ENCODE data around the gene MIER2.

The MIER2 gene

DNA sequence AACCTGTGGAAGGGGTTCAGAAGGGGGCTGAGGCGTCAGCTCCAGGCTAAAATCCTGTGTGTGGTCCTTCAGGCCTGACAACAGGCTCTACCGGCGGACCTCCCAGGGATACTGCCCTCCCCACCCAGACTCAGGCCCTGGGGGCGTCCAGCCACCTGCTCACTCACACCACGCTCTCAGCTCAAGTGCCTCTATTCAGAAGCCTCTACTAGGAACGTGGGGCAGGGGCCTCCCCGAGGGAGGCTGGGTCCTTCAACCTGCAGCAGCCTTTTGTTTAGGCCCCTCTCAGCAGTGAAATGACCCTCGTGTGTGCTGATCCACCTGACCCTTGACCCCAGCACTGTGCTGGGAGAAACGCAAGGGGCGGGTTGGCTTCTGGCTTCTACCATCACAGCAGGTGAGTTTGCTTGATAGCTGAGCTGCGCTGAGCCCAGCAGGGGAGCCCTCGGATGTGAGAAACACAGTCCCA, 64.0 kb downstream of the MIER2 start:
- TF ChIP-seq FOXA1 (IDR thresholded peaks at IDR 0.05) (no peak), SP1 (IDR thresholded peaks at IDR 0.05) (no peak)
- ChIA-PET POLR2A (no interaction called here), CTCF (no interaction called here)
- no peak for DNase-seq (ENCODE audit: extremely low spot score)

DNA sequence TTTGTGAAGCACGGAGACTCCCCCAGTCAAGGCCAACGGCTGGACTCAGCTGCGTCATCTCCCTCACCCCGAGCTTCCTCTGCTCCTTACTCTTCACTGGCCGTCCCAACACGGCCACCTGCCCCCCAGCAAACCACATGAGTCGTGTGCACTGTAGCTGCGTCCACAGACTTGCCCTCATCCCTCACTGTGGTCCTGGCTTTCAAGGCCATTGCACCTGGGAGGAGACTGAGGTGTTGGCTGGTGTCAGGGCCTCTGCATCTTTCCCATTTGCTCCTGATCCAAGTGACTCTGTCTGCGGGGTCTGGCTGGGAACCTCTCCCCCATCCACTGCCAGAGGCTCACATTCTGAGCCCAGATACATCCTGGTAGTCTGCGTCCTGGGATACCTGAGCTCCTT, 64.9 kb downstream of the MIER2 start:
- ChIA-PET CTCF (interaction anchor here (0.9 kb wide), 1 partner anchor 12 kb away, joined by 3 read pairs; no protein-coding TSS in a partner anchor), POLR2A (no interaction called here)
- TF ChIP-seq CTBP1 (IDR thresholded peaks at IDR 0.05; ENCODE audit: borderline replicate concordance): no peak
- no peak for TF ChIP-seq TARDBP (IDR thresholded peaks at IDR 0.05)
- TF ChIP-seq FOXA1 (IDR thresholded peaks at IDR 0.05): no peak
- TF ChIP-seq FOXM1 (IDR thresholded peaks at IDR 0.05; ENCODE audit: borderline replicate concordance): no peak
- TF ChIP-seq SP1 (IDR thresholded peaks at IDR 0.05): no peak
- no peak for TF ChIP-seq FOXK2 (IDR thresholded peaks at IDR 0.05)
- TF ChIP-seq ARNT (IDR thresholded peaks at IDR 0.05): no peak
- no peak for DNase-seq (ENCODE audit: extremely low spot score)

DNA sequence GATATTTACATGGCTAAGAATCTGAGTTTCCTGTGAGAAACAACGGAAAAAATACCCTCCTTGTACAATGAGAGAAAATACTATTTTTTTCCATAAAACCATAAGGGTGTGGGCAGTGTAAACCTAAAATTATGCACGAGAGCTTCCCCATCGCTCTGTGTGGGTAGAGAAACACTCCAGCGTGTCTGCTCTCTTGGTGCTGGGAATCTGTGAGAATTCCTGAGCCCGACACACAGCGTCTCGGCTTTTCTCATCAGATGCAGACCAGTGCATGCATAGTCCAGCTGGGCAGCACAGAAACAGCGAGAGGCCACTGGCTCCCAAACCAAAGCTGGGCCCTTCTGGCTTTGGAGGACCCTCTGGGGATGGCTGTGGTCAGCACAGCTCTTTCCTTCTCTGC, 65.4 kb downstream of the MIER2 start:
- ChIA-PET POLR2A (no interaction called here), CTCF (interaction anchor here (0.9 kb wide), 1 partner anchor 12 kb away, joined by 3 read pairs; no protein-coding TSS in a partner anchor)
- no peak for DNase-seq (ENCODE audit: extremely low spot score)
- TF ChIP-seq SUZ12 (IDR thresholded peaks at IDR 0.05): no peak
- TF ChIP-seq LEF1 (IDR thresholded peaks at IDR 0.05; ENCODE audit: borderline replicate concordance): no peak
- TF ChIP-seq NFRKB (IDR thresholded peaks at IDR 0.05): no peak
- no peak for TF ChIP-seq FOXK2 (IDR thresholded peaks at IDR 0.05)

DNA sequence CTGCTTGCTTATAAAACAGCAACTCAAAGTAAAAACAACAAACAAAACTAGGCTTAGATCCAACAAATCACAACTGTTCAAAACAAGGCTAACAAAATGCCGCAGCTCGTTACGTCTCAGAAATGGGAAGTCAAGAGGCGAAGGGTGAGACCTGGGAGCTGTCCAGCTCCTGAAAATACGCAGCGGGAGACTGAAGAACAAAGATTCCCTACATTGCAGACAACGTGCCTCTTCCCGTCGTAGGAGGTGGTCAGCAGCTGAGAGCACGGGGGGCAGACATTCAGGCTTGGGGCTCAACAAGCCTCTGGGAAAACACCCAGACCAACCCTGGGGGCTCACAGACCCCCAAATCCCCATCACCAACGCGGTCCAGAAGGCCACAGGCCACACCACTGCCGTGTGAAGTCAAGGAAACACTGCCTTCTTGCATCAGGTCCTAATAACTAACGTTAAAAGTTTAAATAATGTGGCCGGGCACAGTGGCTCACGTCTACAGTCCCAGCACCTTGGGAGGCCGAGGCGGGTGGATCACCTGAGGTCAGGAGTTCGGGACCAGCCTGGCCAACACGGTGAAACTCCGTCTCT, 66.9 kb downstream of the MIER2 start:
- no peak for DNase-seq (ENCODE audit: extremely low spot score)
- POLR2A ChIA-PET: no interaction called here
- CTCF ChIA-PET: no interaction called here
- TF ChIP-seq CTBP1 (IDR thresholded peaks at IDR 0.05; ENCODE audit: borderline replicate concordance) (no peak), ZNF384 (IDR thresholded peaks at IDR 0.05) (no peak), FOXA1 (IDR thresholded peaks at IDR 0.05) (no peak), NFRKB (IDR thresholded peaks at IDR 0.05) (no peak), ELF4 (IDR thresholded peaks at IDR 0.05) (no peak), LEF1 (IDR thresholded peaks at IDR 0.05; ENCODE audit: borderline replicate concordance) (no peak), L3MBTL2 (conservative IDR thresholded peaks at IDR 0.05) (no peak), SUZ12 (IDR thresholded peaks at IDR 0.05) (no peak), TARDBP (IDR thresholded peaks at IDR 0.05) (no peak), BHLHE40 (IDR thresholded peaks at IDR 0.05; ENCODE audit: borderline replicate concordance) (no peak), FOXM1 (IDR thresholded peaks at IDR 0.05; ENCODE audit: borderline replicate concordance) (no peak), HDGF (IDR thresholded peaks at IDR 0.05; ENCODE audit: borderline replicate concordance) (no peak)
- TF ChIP-seq, protein P1, sequence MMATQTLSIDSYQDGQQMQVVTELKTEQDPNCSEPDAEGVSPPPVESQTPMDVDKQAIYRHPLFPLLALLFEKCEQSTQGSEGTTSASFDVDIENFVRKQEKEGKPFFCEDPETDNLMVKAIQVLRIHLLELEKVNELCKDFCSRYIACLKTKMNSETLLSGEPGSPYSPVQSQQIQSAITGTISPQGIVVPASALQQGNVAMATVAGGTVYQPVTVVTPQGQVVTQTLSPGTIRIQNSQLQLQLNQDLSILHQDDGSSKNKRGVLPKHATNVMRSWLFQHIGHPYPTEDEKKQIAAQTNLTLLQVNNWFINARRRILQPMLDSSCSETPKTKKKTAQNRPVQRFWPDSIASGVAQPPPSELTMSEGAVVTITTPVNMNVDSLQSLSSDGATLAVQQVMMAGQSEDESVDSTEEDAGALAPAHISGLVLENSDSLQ (IDR thresholded peaks at IDR 0.05): no peak

DNA sequence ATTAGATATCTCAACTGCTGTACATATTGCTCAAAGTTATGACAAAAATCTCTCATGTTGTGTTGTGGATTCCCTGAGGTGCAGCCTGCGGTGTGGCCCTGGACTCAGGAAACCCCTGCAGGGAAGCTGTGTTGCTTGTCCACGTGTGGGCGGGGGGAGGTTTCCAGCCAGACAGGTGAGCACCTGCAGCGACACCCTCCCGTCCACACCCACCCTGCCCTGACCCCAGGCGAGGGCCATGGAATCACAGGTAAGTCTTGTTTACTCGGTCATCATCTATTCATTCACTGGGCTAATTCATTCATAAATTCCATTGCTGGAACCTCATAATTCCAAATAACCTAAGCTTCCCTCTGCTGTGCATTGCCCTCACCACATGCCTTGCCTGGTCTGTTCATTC, 67.5 kb downstream of the MIER2 start:
- TF ChIP-seq L3MBTL2 (conservative IDR thresholded peaks at IDR 0.05) (no peak), FOXK2 (IDR thresholded peaks at IDR 0.05) (no peak), FOXM1 (IDR thresholded peaks at IDR 0.05; ENCODE audit: borderline replicate concordance) (no peak), ELF4 (IDR thresholded peaks at IDR 0.05) (no peak), SP1 (IDR thresholded peaks at IDR 0.05) (no peak), TARDBP (IDR thresholded peaks at IDR 0.05) (no peak), SUZ12 (IDR thresholded peaks at IDR 0.05) (no peak), CTBP1 (IDR thresholded peaks at IDR 0.05; ENCODE audit: borderline replicate concordance) (no peak), BHLHE40 (IDR thresholded peaks at IDR 0.05; ENCODE audit: borderline replicate concordance) (no peak), HDGF (IDR thresholded peaks at IDR 0.05; ENCODE audit: borderline replicate concordance) (no peak), NFRKB (IDR thresholded peaks at IDR 0.05) (no peak), ZNF384 (IDR thresholded peaks at IDR 0.05) (no peak), LEF1 (IDR thresholded peaks at IDR 0.05; ENCODE audit: borderline replicate concordance) (no peak), FOXA1 (IDR thresholded peaks at IDR 0.05) (no peak)
- POLR2A ChIA-PET: no interaction called here
- DNase-seq (ENCODE audit: extremely low spot score): no peak
- CTCF ChIA-PET: no interaction called here

DNA sequence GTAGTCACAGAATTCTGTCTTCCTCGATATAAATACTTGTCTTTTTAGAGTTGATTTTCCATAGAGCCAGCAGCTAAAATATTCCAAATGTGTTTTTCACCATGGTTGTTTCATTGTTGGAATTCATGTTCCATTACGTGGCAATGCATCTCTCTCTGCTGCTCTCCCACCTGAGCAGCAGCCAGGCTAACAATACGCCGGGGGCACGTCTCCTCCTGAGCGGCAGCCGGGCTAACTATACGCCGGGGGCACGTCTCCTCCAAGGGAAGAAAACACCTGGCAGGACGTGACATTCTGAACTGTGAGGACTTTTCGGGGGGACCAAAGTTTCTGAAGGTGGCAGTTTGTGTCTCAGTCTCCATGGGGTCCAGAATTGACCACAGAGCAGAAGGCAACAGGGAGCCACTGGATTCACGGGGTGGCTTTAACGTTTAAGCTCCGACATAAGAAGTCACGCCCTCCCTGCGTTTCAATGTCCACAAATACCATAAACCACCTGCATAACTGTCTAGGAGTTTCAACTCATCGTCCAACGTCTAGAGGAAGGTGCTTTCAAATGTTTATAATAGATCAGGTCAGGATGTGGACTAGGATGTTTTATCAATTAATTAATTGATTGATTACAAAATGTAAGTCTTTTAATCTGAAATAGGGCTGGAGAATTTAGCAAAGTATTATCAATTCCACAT, 68.5 kb downstream of the MIER2 start:
- ChIA-PET POLR2A (no interaction called here), CTCF (no interaction called here)
- TF ChIP-seq HDGF (IDR thresholded peaks at IDR 0.05; ENCODE audit: borderline replicate concordance): no peak
- no peak for TF ChIP-seq L3MBTL2 (conservative IDR thresholded peaks at IDR 0.05)
- TF ChIP-seq FOXM1 (IDR thresholded peaks at IDR 0.05; ENCODE audit: borderline replicate concordance): no peak
- TF ChIP-seq SP1 (IDR thresholded peaks at IDR 0.05): no peak
- DNase-seq (ENCODE audit: extremely low spot score): no peak

DNA sequence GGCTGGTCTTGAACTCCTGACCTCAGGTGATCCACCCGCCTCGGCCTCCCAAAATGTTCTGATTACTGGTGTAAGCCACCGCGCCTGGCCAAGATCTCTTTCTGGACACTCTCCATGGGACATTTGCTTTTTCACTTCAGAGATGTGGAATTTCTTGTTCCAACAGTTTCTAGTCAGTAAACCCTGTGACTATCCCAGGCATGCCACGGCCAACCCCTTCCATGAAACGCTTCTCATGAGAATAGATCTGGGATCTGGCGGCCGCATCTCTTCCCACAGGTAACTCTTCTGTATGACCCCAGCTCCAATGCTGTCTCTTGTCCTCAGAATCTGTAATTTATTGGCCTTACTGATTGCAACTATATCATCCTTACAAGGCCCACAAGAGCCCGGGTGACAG, 69.6 kb downstream of the MIER2 start:
- ChIA-PET POLR2A (no interaction called here), CTCF (no interaction called here)
- no peak for DNase-seq (ENCODE audit: extremely low spot score)
- TF ChIP-seq HDGF (IDR thresholded peaks at IDR 0.05; ENCODE audit: borderline replicate concordance) (no peak), CTBP1 (IDR thresholded peaks at IDR 0.05; ENCODE audit: borderline replicate concordance) (no peak), FOXA1 (IDR thresholded peaks at IDR 0.05) (no peak), ARNT (IDR thresholded peaks at IDR 0.05) (no peak), SP1 (IDR thresholded peaks at IDR 0.05) (no peak), LEF1 (IDR thresholded peaks at IDR 0.05; ENCODE audit: borderline replicate concordance) (no peak), ZNF384 (IDR thresholded peaks at IDR 0.05) (no peak), FOXK2 (IDR thresholded peaks at IDR 0.05) (no peak), FOXM1 (IDR thresholded peaks at IDR 0.05; ENCODE audit: borderline replicate concordance) (no peak), SUZ12 (IDR thresholded peaks at IDR 0.05) (no peak), L3MBTL2 (conservative IDR thresholded peaks at IDR 0.05) (no peak), TARDBP (IDR thresholded peaks at IDR 0.05) (no peak), BHLHE40 (IDR thresholded peaks at IDR 0.05; ENCODE audit: borderline replicate concordance) (no peak), ELF4 (IDR thresholded peaks at IDR 0.05) (no peak), NFRKB (IDR thresholded peaks at IDR 0.05) (no peak)
- TF ChIP-seq, protein P1 (IDR thresholded peaks at IDR 0.05): no peak
